HepG2 (cell line): ENCODE results near the gene RAD9A. TPM values are rescaled to one million over a fixed set of nuclear protein-coding genes. Genes with fewer than 3 reads are reported as not detected.

Experiments
- CENPBD1 ChIP-seq: sonication (generic); formaldehyde crosslinking; IDR thresholded peaks from 2 replicates; pipeline ENCODE4 v1.8.0; 2022; ENCODE audit warnings: missing genetic modification reagents, low read depth, mild to moderate bottlenecking, borderline replicate concordance
- CENPX ChIP-seq: sonication (generic); formaldehyde crosslinking; IDR thresholded peaks from 2 replicates; pipeline ENCODE4 v1.9.0; 2021; ENCODE audit warnings: mild to moderate bottlenecking, missing genetic modification reagents, moderate library complexity
- CREB3 ChIP-seq: sonication (generic); formaldehyde crosslinking; IDR thresholded peaks from 2 replicates; pipeline ENCODE4 v1.5.0; 2020; ENCODE audit warnings: missing genetic modification reagents
- GABPA ChIP-seq, 2 experiments: IDR thresholded peaks; 2 replicates each; pipeline ENCODE4 v1.6.1; 2011 to 2016; ENCODE audit warnings: low read depth in 2 of 2, low read length in 1 of 2, missing biosample characterization in 1 of 2, missing genetic modification characterization in 1 of 2
- HNRNPUL1 ChIP-seq: fragments of 200-400 bp; formaldehyde crosslinking; IDR thresholded peaks from 2 replicates; pipeline ENCODE4 v1.6.1; 2017; ENCODE audit warnings: low read depth, mild to moderate bottlenecking, low read length, moderate library complexity
- IRX3 ChIP-seq: sonication (generic); formaldehyde crosslinking; IDR thresholded peaks from 2 replicates; pipeline ENCODE4 v1.8.1; 2023; ENCODE audit warnings: mild to moderate bottlenecking, low read depth, missing genetic modification reagents, borderline replicate concordance
- KLF15 ChIP-seq: sonication (generic); formaldehyde crosslinking; IDR thresholded peaks from 2 replicates; pipeline ENCODE4 v1.8.1; 2023; ENCODE audit warnings: borderline replicate concordance, mild to moderate bottlenecking, inconsistent platforms, missing genetic modification reagents, mixed read lengths
- MAFK ChIP-seq, 2 experiments: IDR thresholded peaks in 1 of 2; conservative IDR thresholded peaks in 1 of 2; 2 replicates each; pipeline ENCODE4 v1.6.1; 2011; ENCODE audit warnings: improper control_type of control experiment in 2 of 2, low read length in 2 of 2
- MEF2D ChIP-seq: sonication (generic); formaldehyde crosslinking; IDR thresholded peaks from 2 replicates; pipeline ENCODE4 v1.5.1; 2020; ENCODE audit warnings: mild to moderate bottlenecking, missing genetic modification reagents
- NCOR1 ChIP-seq: fragments of 200-600 bp; sonication (generic); IDR thresholded peaks from 2 replicates; pipeline ENCODE4 v1.7.0; 2017; ENCODE audit warnings: antibody characterized with exemption, low read length, borderline replicate concordance
- ONECUT2 ChIP-seq: sonication (generic); formaldehyde crosslinking; IDR thresholded peaks from 2 replicates; pipeline ENCODE4 v1.4.0; 2020; ENCODE audit warnings: missing genetic modification reagents
- PPARG ChIP-seq: conservative IDR thresholded peaks from 2 replicates; pipeline ENCODE4 v1.6.1; 2016; ENCODE audit warnings: missing biosample characterization, missing genetic modification reagents
- PRPF4 ChIP-seq: fragments of 200-400 bp; formaldehyde crosslinking; IDR thresholded peaks from 2 replicates; pipeline ENCODE4 v1.6.1; 2016; ENCODE audit warnings: low read length, low read depth; ENCODE audit not compliant: poor library complexity, severe bottlenecking
- STAT6 ChIP-seq: sonication (generic); formaldehyde crosslinking; IDR thresholded peaks from 2 replicates; pipeline ENCODE4 v1.4.0; 2020; ENCODE audit warnings: missing genetic modification reagents, mild to moderate bottlenecking, borderline replicate concordance
- ZNF574 ChIP-seq: sonication (generic); formaldehyde crosslinking; IDR thresholded peaks from 2 replicates; pipeline ENCODE4 v1.4.0; 2020; ENCODE audit warnings: missing genetic modification reagents
- ZNF605 ChIP-seq: sonication (generic); formaldehyde crosslinking; IDR thresholded peaks from 2 replicates; pipeline ENCODE4 v1.8.0; 2022; ENCODE audit warnings: mild to moderate bottlenecking, missing genetic modification reagents
- polyA plus RNA-seq, 8 experiments: library from polyadenylated mRNA; depleted of rRNA in 3 of 8; stranded (reverse) in 7 of 8; unstranded in 1 of 8; fragments of >200 nt; fragmentation: Illumina TruSeq in 4 of 8; extraction: Trizol in 4 of 8; gene quantifications; 2 replicates each; pipeline versions ENCODE4 v1.2.1 to v1.2.3, GENCODE V29; 2011 to 2016; ENCODE audit warnings: low read depth in 4 of 8, missing spikeins in 1 of 8, mixed read lengths in 1 of 8; ENCODE audit not compliant: insufficient read depth in 1 of 8
- total RNA-seq, 5 experiments: library from RNA; depleted of rRNA; stranded (reverse); fragments of >200 nt; fragmentation: Illumina TruSeq; extraction: Trizol; gene quantifications; 2 replicates each; pipeline ENCODE4 v1.2.3, GENCODE V29; 2016; ENCODE audit warnings: low read depth in 1 of 5
- TF ChIP-seq, protein P1 (sequence below): IDR thresholded peaks from 2 replicates; pipeline ENCODE4 v1.6.1; 2016; ENCODE audit warnings: missing compliant biosample characterization, missing genetic modification reagents, borderline replicate concordance
- TF ChIP-seq, protein P2 (sequence below): sonication (generic); formaldehyde crosslinking; conservative IDR thresholded peaks from 2 replicates; pipeline ENCODE4 v1.8.0; 2022; ENCODE audit warnings: low read depth, missing genetic modification reagents

RAD9A gene
- total and polyA plus RNA-seq, 2 of the 13 experiments (the other 11 are each of a cell fraction or from before 2014, with no cell fraction given), result 10.1 to 15.7 TPM

DNA sequence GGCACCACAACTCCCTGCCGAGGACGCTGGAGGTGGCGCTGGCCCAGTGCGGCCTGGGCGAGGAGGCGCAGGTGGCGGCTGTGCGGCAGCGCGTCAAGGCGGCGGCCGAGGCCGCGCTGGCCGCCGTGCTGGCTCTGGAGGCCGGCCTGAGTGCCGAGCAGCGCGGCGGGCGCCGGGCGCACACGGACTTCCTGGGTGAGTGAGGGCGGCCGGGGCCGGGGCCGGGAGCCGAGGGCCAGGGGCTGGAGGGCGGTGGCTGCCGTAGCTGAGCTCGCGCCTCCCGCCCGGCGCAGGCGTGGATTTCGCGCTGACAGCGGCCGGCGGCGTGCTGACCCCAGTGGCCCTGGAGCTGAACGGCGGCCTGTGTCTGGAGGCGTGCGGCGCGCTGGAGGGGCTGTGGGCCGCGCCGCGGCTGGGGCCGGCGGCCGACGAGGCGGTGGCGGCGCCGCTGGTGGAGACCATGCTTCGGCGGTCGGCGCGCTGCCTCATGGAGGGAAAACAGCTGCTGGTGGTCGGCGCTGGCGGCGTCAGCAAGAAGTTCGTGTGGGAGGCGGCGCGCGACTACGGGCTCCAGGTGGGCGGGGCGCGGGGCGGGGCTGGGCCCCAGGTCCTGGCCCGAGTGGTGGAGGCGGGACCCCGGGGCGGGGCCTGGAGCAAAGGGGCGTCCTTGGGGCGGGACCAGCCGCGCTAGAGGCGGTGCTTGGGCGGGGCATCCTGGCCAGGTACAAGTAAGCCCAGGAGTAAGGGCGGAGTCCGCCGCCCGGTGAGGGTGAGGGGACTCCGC, 29.1 kb downstream of the RAD9A start (continued):
- TF ChIP-seq, protein P1, sequence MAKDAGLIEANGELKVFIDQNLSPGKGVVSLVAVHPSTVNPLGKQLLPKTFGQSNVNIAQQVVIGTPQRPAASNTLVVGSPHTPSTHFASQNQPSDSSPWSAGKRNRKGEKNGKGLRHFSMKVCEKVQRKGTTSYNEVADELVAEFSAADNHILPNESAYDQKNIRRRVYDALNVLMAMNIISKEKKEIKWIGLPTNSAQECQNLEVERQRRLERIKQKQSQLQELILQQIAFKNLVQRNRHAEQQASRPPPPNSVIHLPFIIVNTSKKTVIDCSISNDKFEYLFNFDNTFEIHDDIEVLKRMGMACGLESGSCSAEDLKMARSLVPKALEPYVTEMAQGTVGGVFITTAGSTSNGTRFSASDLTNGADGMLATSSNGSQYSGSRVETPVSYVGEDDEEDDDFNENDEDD, result peak; percentile 64; the same call in 1 of the 2 replicates
- TF ChIP-seq CENPX (CRISPR knock-in tag), result no peak
- no peak for TF ChIP-seq ZNF605 (CRISPR knock-in tag)
- TF ChIP-seq PPARG (CRISPR knock-in tag), result no peak
- peak; percentile 80 for TF ChIP-seq CREB3 (CRISPR knock-in tag)
- TF ChIP-seq GABPA (IDR thresholded peaks at IDR 0.05; ENCODE audit: low read depth, low read length), result no peak
- TF ChIP-seq GABPA (CRISPR knock-in tag; IDR thresholded peaks at IDR 0.05; ENCODE audit: low read depth), result no peak
- TF ChIP-seq ONECUT2, result no peak
- no peak; the same call in 1 of the 2 replicates for TF ChIP-seq CENPBD1 (CRISPR knock-in tag)
- TF ChIP-seq NCOR1, result no peak
- TF ChIP-seq IRX3 (CRISPR knock-in tag), result no peak
- TF ChIP-seq HNRNPUL1, result no peak
- no peak for TF ChIP-seq PRPF4
- TF ChIP-seq MEF2D (CRISPR knock-in tag), result no peak
- TF ChIP-seq, protein P2, sequence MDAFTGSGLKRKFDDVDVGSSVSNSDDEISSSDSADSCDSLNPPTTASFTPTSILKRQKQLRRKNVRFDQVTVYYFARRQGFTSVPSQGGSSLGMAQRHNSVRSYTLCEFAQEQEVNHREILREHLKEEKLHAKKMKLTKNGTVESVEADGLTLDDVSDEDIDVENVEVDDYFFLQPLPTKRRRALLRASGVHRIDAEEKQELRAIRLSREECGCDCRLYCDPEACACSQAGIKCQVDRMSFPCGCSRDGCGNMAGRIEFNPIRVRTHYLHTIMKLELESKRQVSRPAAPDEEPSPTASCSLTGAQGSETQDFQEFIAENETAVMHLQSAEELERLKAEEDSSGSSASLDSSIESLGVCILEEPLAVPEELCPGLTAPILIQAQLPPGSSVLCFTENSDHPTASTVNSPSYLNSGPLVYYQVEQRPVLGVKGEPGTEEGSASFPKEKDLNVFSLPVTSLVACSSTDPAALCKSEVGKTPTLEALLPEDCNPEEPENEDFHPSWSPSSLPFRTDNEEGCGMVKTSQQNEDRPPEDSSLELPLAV (CRISPR knock-in tag), result 0 out of 2 replicates have a peak, but pooled peaks have one; percentile 61
- TF ChIP-seq ZNF574 (CRISPR knock-in tag), result peak; percentile 47
- TF ChIP-seq MAFK (conservative IDR thresholded peaks at IDR 0.05 in 1 of 2, IDR thresholded peaks at IDR 0.05 in 1 of 2; ENCODE audit: low read length in 2 of 2), result no peak
- no peak for TF ChIP-seq STAT6 (CRISPR knock-in tag)
- no peak for TF ChIP-seq KLF15 (CRISPR knock-in tag)
